OCI-LY1 (cell line): ENCODE data around the gene HERPUD2.

Experiments
- CTCF ChIP-seq: fragments of 200-600 bp; sonication (generic), shearing (Covaris generic); IDR thresholded peaks from 2 replicates; pipeline ENCODE4 v1.5.1; 2017; ENCODE audit warnings: mild to moderate bottlenecking, antibody characterized with exemption, low read length, moderate library complexity, mixed read lengths
- EZH2 ChIP-seq: fragments of 200-600 bp; sonication (generic), shearing (Covaris generic); IDR thresholded peaks from 2 replicates; pipeline ENCODE4 v1.8.0; 2017; ENCODE audit warnings: borderline replicate concordance, mixed run types, mild to moderate bottlenecking, antibody characterized with exemption, low read length, moderate library complexity, mixed read lengths

GRCh38 chr7:35735396-35735795 lies 40.5 kb upstream of the HERPUD2 start:
- TF ChIP-seq CTCF (no peak), EZH2 (no peak)
